Jurkat, Clone E6-1 (cell line): Measurements from ENCODE around the gene WWOX.

Experiments used
- DNase-seq: peaks from one replicate; pipeline ENCODE4 v3.0.0-alpha.2; 2011; ENCODE audit warnings: low read depth, low spot score
- H3K4me3 ChIP-seq: 2 replicates; pipeline ENCODE4 v1.5.1; 2011; ENCODE audit warnings: mild to moderate bottlenecking, low read length, control low read depth, moderate library complexity

WWOX gene

GRCh38 chr16:78246559-78246958, 147.1 kb downstream of the WWOX start:
- no peak for DNase-seq
- no peak overlapping the region for H3K4me3 ChIP-seq

- DNase-seq, result no peak
- no peak overlapping the region for H3K4me3 ChIP-seq
These were observed 149.6 kb downstream of the WWOX start for GRCh38 chr16:78249056-78249455.

GRCh38 chr16:78249832-78250231, 150.4 kb downstream of the WWOX start:
- H3K4me3 ChIP-seq, result no peak overlapping the region
- DNase-seq, result no peak

- H3K4me3 ChIP-seq, result no peak overlapping the region
- no peak for DNase-seq
These were observed 151.7 kb downstream of the WWOX start for GRCh38 chr16:78251115-78251514.

GRCh38 chr16:78252757-78253156, 153.3 kb downstream of the WWOX start:
- H3K4me3 ChIP-seq, result no peak overlapping the region
- no peak for DNase-seq

GRCh38 chr16:78254841-78255240, 155.4 kb downstream of the WWOX start:
- DNase-seq, result no peak
- H3K4me3 ChIP-seq, result no peak overlapping the region

- no peak for DNase-seq
- H3K4me3 ChIP-seq, result no peak overlapping the region
These were observed 157.4 kb downstream of the WWOX start for GRCh38 chr16:78256686-78257375.

GRCh38 chr16:78257376-78257728, 157.9 kb downstream of the WWOX start:
- no peak overlapping the region for H3K4me3 ChIP-seq
- no peak for DNase-seq

GRCh38 chr16:78258375-78259065, 159.1 kb downstream of the WWOX start:
- H3K4me3 ChIP-seq, result no peak overlapping the region
- DNase-seq, result no peak

GRCh38 chr16:78259873-78260272, 160.4 kb downstream of the WWOX start:
- no peak for DNase-seq
- no peak overlapping the region for H3K4me3 ChIP-seq

GRCh38 chr16:78264642-78265041, 165.2 kb downstream of the WWOX start:
- no peak for DNase-seq
- H3K4me3 ChIP-seq, result no peak overlapping the region

- no peak for DNase-seq
- no peak overlapping the region for H3K4me3 ChIP-seq
These were observed 169.8 kb downstream of the WWOX start for GRCh38 chr16:78269256-78269655.

GRCh38 chr16:78271981-78272380, 172.5 kb downstream of the WWOX start:
- DNase-seq, result no peak
- H3K4me3 ChIP-seq, result no peak overlapping the region

- no peak for DNase-seq
- no peak overlapping the region for H3K4me3 ChIP-seq
These were observed 175.3 kb downstream of the WWOX start for GRCh38 chr16:78274771-78275170.

GRCh38 chr16:78275420-78275819, 176.0 kb downstream of the WWOX start:
- DNase-seq, result no peak

GRCh38 chr16:78277321-78278055, 178.0 kb downstream of the WWOX start:
- H3K4me3 ChIP-seq, result no peak overlapping the region
- no peak for DNase-seq

More at GRCh38 chr16:78275420-78275819, 176.0 kb downstream of the WWOX start:
- H3K4me3 ChIP-seq, result no peak overlapping the region

- no peak overlapping the region for H3K4me3 ChIP-seq
- no peak for DNase-seq
These were observed 178.6 kb downstream of the WWOX start for GRCh38 chr16:78278056-78278450.

GRCh38 chr16:78281115-78281514, 181.7 kb downstream of the WWOX start:
- no peak for DNase-seq
- H3K4me3 ChIP-seq, result no peak overlapping the region

- H3K4me3 ChIP-seq, result no peak overlapping the region
- DNase-seq, result no peak
These were observed 184.2 kb downstream of the WWOX start for GRCh38 chr16:78283548-78284251.

- no peak for DNase-seq
- no peak overlapping the region for H3K4me3 ChIP-seq
These were observed 184.9 kb downstream of the WWOX start for GRCh38 chr16:78284326-78284725.
